Stomach (tissue), 9 donors: ENCODE results near the gene ARL8B. TPM values are rescaled to one million over a fixed set of nuclear protein-coding genes. Genes with fewer than 3 reads are reported as not detected.
"Not testable (repeated sequence)": the region's sequence is repeated elsewhere in the genome, so short reads cannot be mapped to it uniquely, and the experiment has no call there.

Experiments
- DNase-seq, 2 donors: peaks; one replicate each; pipeline versions ENCODE4 v3.0.0 to v3.0.0-alpha.2; 2013 to 2019
- H3K27ac ChIP-seq, 5 donors: fragments of 200-600 bp in 4 of 5; sonication (generic) in 4 of 5; one replicate each; pipeline ENCODE4 v1.5.1; 2013 to 2019; ENCODE audit warnings: mild to moderate bottlenecking in 1 of 5, moderate library complexity in 1 of 5
- H3K27me3 ChIP-seq, 3 donors: fragments of 200-600 bp; sonication (generic); one replicate each; pipeline ENCODE4 v1.5.1; 2017 to 2019; ENCODE audit warnings: mixed run types in 1 of 3
- H3K36me3 ChIP-seq, 4 donors: fragments of 200-600 bp; sonication (generic); 1 replicate in 3 of 4; 2 replicates in 1 of 4; pipeline ENCODE4 v1.5.1; 2016 to 2019
- H3K4me1 ChIP-seq, 4 donors: fragments of 200-600 bp; sonication (generic); one replicate each; pipeline ENCODE4 v1.5.1; 2016 to 2019
- H3K4me3 ChIP-seq, 4 donors: fragments of 200-600 bp; sonication (generic) in 3 of 4; one replicate each; pipeline ENCODE4 v1.5.1; 2016 to 2019; ENCODE audit warnings: mild to moderate bottlenecking in 1 of 4
- H3K9me3 ChIP-seq, 4 donors: fragments of 200-600 bp; sonication (generic); one replicate each; pipeline ENCODE4 v1.5.1; 2016 to 2019
- EP300 ChIP-seq: sonication (generic); formaldehyde crosslinking; IDR thresholded peaks from one replicate; pipeline ENCODE4 v1.6.1; 2017; ENCODE audit warnings: antibody characterized with exemption
- POLR2A ChIP-seq, 4 donors: fragments of 450-650 bp; IDR thresholded peaks; one replicate each; pipeline ENCODE4 v1.6.1; 2016; ENCODE audit warnings: antibody characterized with exemption in 4 of 4, control low read depth in 2 of 4, mild to moderate bottlenecking in 1 of 4, moderate library complexity in 1 of 4
- POLR2AphosphoS5 ChIP-seq, 3 donors: sonication (generic); formaldehyde crosslinking; IDR thresholded peaks; one replicate each; pipeline ENCODE4 v1.6.1; 2016; ENCODE audit warnings: antibody characterized with exemption in 3 of 3
- WGBS, 5 donors: extraction: QIAGEN DNeasy Blood & Tissue Kit in 3 of 5; methylation state at CpG; one replicate each; pipeline versions ENCODE4 v1.1.5 to v1.1.7; 2013 to 2018; 5-methylcytosine and 5-hydroxymethylcytosine counted together
- intact Hi-C: fragments of 100-400 bp; cut with DNase I; formaldehyde crosslinking; loops from one replicate; pipeline ENCODE4 v1.15.1; 2023; ENCODE audit warnings: low total_unique reads
- polyA plus RNA-seq, 3 donors: library from polyadenylated mRNA; stranded (reverse); fragments of 200-250 nt; gene quantifications; one replicate each; pipeline ENCODE4 v1.2.3, GENCODE V29; 2013
- total RNA-seq, 5 donors: library from RNA; depleted of rRNA; stranded (reverse); fragments of >200 nt; gene quantifications; one replicate each; pipeline versions ENCODE4 v1.1.0 to v1.2.3, GENCODE V29; 2014 to 2016
- TF ChIP-seq, protein P1 (sequence below), 7 experiments: fragments of 450-650 bp in 4 of 7; fragments of 200-600 bp in 3 of 7; sonication (generic) in 3 of 7; IDR thresholded peaks; one replicate each; pipeline ENCODE4 v1.5.1; 2016 to 2019; ENCODE audit warnings: antibody characterized with exemption in 7 of 7, control low read depth in 2 of 7, mild to moderate bottlenecking in 1 of 7
- donor health status: healthy with polysubstance abuse.
- donor health status: Bipolar disorder and iron deficiency.
- donor health status: healthy.

The ARL8B gene
- total and polyA plus RNA-seq, 8 donors: 14.8 to 73.6 (median 34.5) TPM

DNA sequence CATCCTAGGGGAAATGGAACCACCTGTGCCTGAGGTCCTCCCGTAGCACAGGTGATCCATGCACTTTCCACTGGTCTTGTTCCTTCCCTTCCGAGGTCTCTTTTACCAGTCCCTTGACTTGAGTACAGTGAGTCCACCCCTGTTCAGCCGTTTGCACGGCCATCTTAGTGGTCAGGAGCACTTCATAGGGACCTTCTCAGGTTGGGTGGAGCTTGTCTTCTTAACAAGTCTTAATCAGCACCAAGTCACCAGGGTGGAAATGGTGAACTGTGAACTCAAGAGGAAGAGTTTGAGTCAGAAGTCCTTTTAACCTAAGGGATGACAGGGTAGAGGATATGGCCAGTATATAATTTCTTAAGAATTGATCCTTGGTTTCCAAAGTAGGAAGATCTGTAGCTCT lies 21.4 kb downstream of the ARL8B start:
- peak overlapping the region in 1 of 5 donors; percentile 38 for H3K27ac ChIP-seq

DNA sequence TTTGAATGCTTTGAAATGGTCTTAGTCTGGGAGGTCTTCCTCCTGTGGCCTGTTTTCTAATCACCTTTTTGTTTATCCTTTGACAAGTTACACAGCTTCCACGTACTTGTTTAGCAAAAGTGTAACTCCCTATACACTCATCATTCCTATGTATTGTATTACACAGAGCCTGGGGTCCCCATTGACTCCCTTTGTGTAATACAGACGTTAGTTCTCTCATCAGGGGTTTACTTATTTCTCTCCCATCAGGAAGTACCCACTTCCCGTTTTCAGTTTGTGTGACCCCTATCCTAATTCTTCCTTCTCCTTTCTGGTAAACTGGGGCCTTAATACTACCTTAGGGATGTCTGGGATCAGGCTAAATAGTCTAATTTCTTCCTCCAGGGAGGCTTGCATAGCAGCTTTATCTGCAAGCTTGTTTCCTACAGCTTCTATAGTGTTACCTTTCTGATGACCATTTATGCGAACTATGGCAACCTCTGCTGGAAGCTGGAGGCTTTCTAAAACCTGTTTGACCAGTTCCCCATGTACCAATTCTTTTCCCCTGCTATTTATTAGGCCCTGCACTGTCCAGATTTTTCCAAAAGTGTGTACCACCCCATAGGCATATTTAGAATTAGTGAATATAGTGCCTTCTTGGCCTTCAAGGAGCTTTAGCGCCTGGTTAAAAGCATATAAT lies 22.4 kb downstream of the ARL8B start:
- Histone ChIP-seq H3K36me3 (peaks cover 0 to 4% (median 0%) of the 10 kb centered on the region in 4 donors), H3K9me3 (no peaks in the 10 kb centered on the region), H3K4me3 (no peak overlapping the region), H3K27ac (peak overlapping the region in 2 of 5 donors; percentile 30 to 38), H3K27me3 (no peaks in the 10 kb centered on the region), H3K4me1 (peaks cover 13 to 72% (median 53%) of the 10 kb centered on the region in 4 donors)
- intact Hi-C loops: no loop called here
- TF ChIP-seq EP300: no peak
- no peak for TF ChIP-seq POLR2AphosphoS5 (IDR thresholded peaks at IDR 0.05)
- TF ChIP-seq, protein P1, sequence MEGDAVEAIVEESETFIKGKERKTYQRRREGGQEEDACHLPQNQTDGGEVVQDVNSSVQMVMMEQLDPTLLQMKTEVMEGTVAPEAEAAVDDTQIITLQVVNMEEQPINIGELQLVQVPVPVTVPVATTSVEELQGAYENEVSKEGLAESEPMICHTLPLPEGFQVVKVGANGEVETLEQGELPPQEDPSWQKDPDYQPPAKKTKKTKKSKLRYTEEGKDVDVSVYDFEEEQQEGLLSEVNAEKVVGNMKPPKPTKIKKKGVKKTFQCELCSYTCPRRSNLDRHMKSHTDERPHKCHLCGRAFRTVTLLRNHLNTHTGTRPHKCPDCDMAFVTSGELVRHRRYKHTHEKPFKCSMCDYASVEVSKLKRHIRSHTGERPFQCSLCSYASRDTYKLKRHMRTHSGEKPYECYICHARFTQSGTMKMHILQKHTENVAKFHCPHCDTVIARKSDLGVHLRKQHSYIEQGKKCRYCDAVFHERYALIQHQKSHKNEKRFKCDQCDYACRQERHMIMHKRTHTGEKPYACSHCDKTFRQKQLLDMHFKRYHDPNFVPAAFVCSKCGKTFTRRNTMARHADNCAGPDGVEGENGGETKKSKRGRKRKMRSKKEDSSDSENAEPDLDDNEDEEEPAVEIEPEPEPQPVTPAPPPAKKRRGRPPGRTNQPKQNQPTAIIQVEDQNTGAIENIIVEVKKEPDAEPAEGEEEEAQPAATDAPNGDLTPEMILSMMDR (IDR thresholded peaks at IDR 0.05): peak in 1 of 7 experiments; percentile 7
- no peak for DNase-seq
- 50 to 66% (median 61%) methylated on average over 5 of the region's 5 CpGs for WGBS, 5 donors

More for the DNA sequence above, 21.4 kb downstream of the ARL8B start:
- Histone ChIP-seq H3K9me3 (no peaks in the 10 kb centered on the region), H3K4me1 (peaks cover 22 to 73% (median 54%) of the 10 kb centered on the region in 4 donors), H3K36me3 (no peaks in the 10 kb centered on the region), H3K4me3 (no peak overlapping the region), H3K27me3 (no peaks in the 10 kb centered on the region)
- TF ChIP-seq EP300 (no peak), POLR2A (IDR thresholded peaks at IDR 0.05) (no peak), POLR2AphosphoS5 (IDR thresholded peaks at IDR 0.05) (no peak)
- TF ChIP-seq, protein P1 (IDR thresholded peaks at IDR 0.05): no peak
- 96 to 99% (median 98%) methylated on average over 4 of the region's 4 CpGs for WGBS, 5 donors
- DNase-seq: no peak
- intact Hi-C loops: no loop called here

DNA sequence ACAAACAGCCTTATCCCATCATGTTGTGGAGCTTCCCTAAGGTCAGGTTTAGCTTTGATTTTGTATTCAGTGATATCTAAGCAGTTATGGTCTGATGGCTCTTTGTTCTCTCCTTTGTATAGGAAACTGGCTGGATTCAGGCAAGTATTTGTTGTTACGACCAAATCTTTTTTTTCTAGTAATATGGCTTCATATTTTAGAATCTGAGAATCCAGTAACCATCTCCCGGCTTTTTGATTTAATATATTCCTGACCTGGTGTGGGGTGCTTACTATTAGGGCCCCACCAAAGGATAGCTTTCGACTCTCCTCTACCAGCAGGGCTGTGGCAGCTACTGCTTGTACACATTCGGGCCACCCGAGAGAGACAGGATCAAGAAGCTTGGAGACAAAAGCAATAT lies 23.0 kb downstream of the ARL8B start:
- no peaks in the 10 kb centered on the region for H3K9me3 ChIP-seq
- intact Hi-C loops: no loop called here
- TF ChIP-seq EP300 (no peak), POLR2A (IDR thresholded peaks at IDR 0.05) (no peak), POLR2AphosphoS5 (IDR thresholded peaks at IDR 0.05) (no peak)
- TF ChIP-seq, protein P1 (IDR thresholded peaks at IDR 0.05): no peak
- H3K4me3 ChIP-seq: no peak overlapping the region
- H3K27me3 ChIP-seq: no peaks in the 10 kb centered on the region
- H3K4me1 ChIP-seq: peaks cover 8 to 72% (median 50%) of the 10 kb centered on the region in 4 donors
- peak overlapping the region in 1 of 5 donors; percentile 16 for H3K27ac ChIP-seq
- H3K36me3 ChIP-seq: peaks cover 0 to 4% (median 0%) of the 10 kb centered on the region in 4 donors
- no peak for DNase-seq
- WGBS, 5 donors: 72 to 91% (median 86%) methylated on average over 5 of the region's 5 CpGs

DNA sequence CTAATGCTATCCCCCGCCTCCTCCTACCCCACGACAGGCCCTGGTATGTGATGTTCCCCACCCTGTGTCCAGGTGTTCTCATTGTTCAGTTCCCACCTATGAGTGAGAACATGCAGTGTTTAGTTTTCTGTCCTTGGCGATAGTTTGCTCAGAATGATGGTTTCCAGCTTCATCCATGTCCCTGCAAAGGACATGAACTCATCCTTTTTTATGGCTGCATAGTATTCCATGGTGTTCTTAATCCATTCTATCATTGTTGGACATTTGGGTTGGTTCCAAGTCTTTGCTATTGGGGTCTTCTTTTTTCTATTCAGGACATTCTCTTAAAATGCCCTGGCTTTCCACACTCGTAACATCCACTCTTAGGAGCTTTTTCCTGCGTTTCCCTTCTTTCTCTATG lies 25.1 kb downstream of the ARL8B start:
- H3K4me3 ChIP-seq, H3K9me3 ChIP-seq, H3K27me3 ChIP-seq, intact Hi-C loops, H3K27ac ChIP-seq, DNase-seq, H3K36me3 ChIP-seq: not testable (repeated sequence)
- H3K4me1 ChIP-seq: peaks cover 8 to 59% (median 42%) of the 10 kb centered on the region in 4 donors
- 90 to 99% (median 98%) methylated on average over 5 of the region's 5 CpGs for WGBS, 5 donors

DNA sequence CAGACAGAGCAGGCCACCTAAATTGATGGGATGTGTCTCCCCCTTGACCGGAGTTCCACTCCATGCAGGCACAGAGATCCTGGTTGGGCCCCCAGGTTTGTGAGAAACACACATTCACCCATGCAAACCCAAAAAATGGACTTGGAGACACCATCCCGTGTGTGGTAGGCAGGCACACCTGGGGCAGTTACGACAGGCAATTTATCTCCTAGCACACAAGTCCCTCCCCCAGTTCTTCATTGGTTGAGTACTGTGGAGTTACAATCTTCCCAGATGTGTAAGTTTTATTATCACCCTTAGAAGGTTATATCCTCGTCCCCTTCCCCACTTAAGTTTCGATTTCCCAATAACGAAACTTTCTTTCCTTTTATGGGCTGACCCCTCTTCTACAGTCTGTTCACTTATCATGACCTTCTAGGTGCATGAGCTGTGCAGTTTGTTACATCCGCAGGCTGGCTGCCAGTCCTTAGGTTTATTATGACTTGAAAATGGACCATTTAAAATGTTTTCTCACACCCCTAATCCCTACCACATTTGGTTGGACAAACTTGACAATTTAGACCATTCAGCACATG lies 27.3 kb downstream of the ARL8B start:
- intact Hi-C loops: no loop called here
- Histone ChIP-seq H3K36me3 (peaks cover 0 to 4% (median 0%) of the 10 kb centered on the region in 4 donors), H3K27ac (no peak overlapping the region), H3K9me3 (no peaks in the 10 kb centered on the region), H3K27me3 (no peaks in the 10 kb centered on the region), H3K4me1 (peaks cover 0 to 48% (median 28%) of the 10 kb centered on the region in 4 donors), H3K4me3 (no peak overlapping the region)
- TF ChIP-seq POLR2A (IDR thresholded peaks at IDR 0.05): no peak
- DNase-seq: no peak
- 86 to 96% (median 91%) methylated on average over 7 of the region's 7 CpGs for WGBS, 5 donors
